CD4-positive, alpha-beta T cell treated with Interferon alpha-2 for 1 hour (primary cell): ENCODE results near the gene KLF16.
A peak's percentile ranks its signal among the peaks of the same experiment; 100 is the strongest.
"Not testable (repeated sequence)": the region's sequence is repeated elsewhere in the genome, so short reads cannot be mapped to it uniquely, and the experiment has no call there.

ENCODE experiments used
- DNase-seq, 2 donors: peaks; one replicate each; pipeline ENCODE4 v3.0.0-alpha.2; 2020 to 2022

Gene KLF16

GRCh38 chr19:1863328-1863637 is at the start of gene KLF16:
KLF16 (minus strand) TSS chr19:1863579; CDS start chr19:1863497, 82 bp downstream.
- no peak for DNase-seq

- no peak for DNase-seq
Measured at GRCh38 chr19:1912760-1913505, 49.6 kb upstream of the KLF16 start.

- DNase-seq: no peak
Measured at GRCh38 chr19:1911995-1912394, 48.6 kb upstream of the KLF16 start.

- DNase-seq: no peak
Measured at GRCh38 chr19:1911098-1911497, 47.7 kb upstream of the KLF16 start.

GRCh38 chr19:1910177-1910576 is 46.8 kb upstream of the KLF16 start:
- no peak for DNase-seq

GRCh38 chr19:1909761-1910080 is 46.3 kb upstream of the KLF16 start:
- no peak for DNase-seq

- DNase-seq: no peak
Measured at GRCh38 chr19:1908364-1908678, 44.9 kb upstream of the KLF16 start.

GRCh38 chr19:1907563-1908363 is 44.4 kb upstream of the KLF16 start:
- no peak for DNase-seq

GRCh38 chr19:1906985-1907562 is 43.7 kb upstream of the KLF16 start:
- DNase-seq: no peak

- DNase-seq: no peak
Measured at GRCh38 chr19:1905863-1906375, 42.5 kb upstream of the KLF16 start.

GRCh38 chr19:1905110-1905862 is 41.9 kb upstream of the KLF16 start, which contains the start of the genes ADAT3 and SCAMP4:
ADAT3 (plus strand) TSS chr19:1905399; CDS start chr19:1912048, 6,649 bp downstream.
SCAMP4 (plus strand) TSS chr19:1905399; CDS start chr19:1915020, 9,621 bp downstream.
- peak; percentile 99 for DNase-seq

- no peak for DNase-seq
Measured at GRCh38 chr19:1904860-1905109, 41.4 kb upstream of the KLF16 start.

- no peak for DNase-seq
Measured at GRCh38 chr19:1902923-1903322, 39.5 kb upstream of the KLF16 start.

GRCh38 chr19:1901940-1902404 is 38.6 kb upstream of the KLF16 start:
- peak in 1 of 2 donors; percentile 74 for DNase-seq

- DNase-seq: no peak
Measured at GRCh38 chr19:1896508-1896907, 33.1 kb upstream of the KLF16 start.

GRCh38 chr19:1893791-1894190 is 30.4 kb upstream of the KLF16 start:
- no peak for DNase-seq

- DNase-seq: no peak
Measured at GRCh38 chr19:1889907-1890306, 26.5 kb upstream of the KLF16 start.

GRCh38 chr19:1888385-1888784 is 25.0 kb upstream of the KLF16 start:
- no peak for DNase-seq

GRCh38 chr19:1886360-1886759 is 23.0 kb upstream of the KLF16 start:
- not testable (repeated sequence) for DNase-seq

- peak; percentile 95 to 96 for DNase-seq
Measured at GRCh38 chr19:1885398-1886119, 22.2 kb upstream of the KLF16 start, which contains the start of gene ABHD17A. ABHD17A (minus strand) TSS chr19:1885496; CDS start chr19:1881566, 3,930 bp downstream.

GRCh38 chr19:1884719-1885334 is 21.4 kb upstream of the KLF16 start:
- DNase-seq: no peak

GRCh38 chr19:1884291-1884718 is 20.9 kb upstream of the KLF16 start:
- peak; percentile 40 to 67 for DNase-seq
